GM20000 (cell line): ENCODE data around the gene INSRR.

Experiments used
- DNase-seq: peaks from one replicate; pipeline ENCODE4 v3.0.0; 2012; ENCODE audit warnings: low spot score
- CTCF ChIP-seq: IDR thresholded peaks from 2 replicates; pipeline ENCODE4 v1.5.1; 2012; ENCODE audit warnings: mild to moderate bottlenecking, control low read depth; ENCODE audit errors: extremely low read depth, missing control alignments

The INSRR gene

GRCh38 chr1:156898161-156898566, 39.2 kb upstream of the INSRR start:
- DNase-seq, result no peak
- TF ChIP-seq CTCF, result no peak

- TF ChIP-seq CTCF, result no peak
- no peak for DNase-seq
Observed at GRCh38 chr1:156897078-156897825, 38.3 kb upstream of the INSRR start.

GRCh38 chr1:156896490-156897033, 37.6 kb upstream of the INSRR start:
- TF ChIP-seq CTCF, result no peak
- DNase-seq, result no peak

GRCh38 chr1:156895927-156896326, 37.0 kb upstream of the INSRR start:
- TF ChIP-seq CTCF, result no peak
- DNase-seq, result no peak

GRCh38 chr1:156895455-156895812, 36.5 kb upstream of the INSRR start:
- DNase-seq, result no peak
- TF ChIP-seq CTCF, result no peak

- DNase-seq, result no peak
- no peak for TF ChIP-seq CTCF
Observed at GRCh38 chr1:156894711-156895454, 36.0 kb upstream of the INSRR start.

GRCh38 chr1:156894001-156894400, 35.1 kb upstream of the INSRR start:
- no peak for DNase-seq
- no peak for TF ChIP-seq CTCF
